Osteoblast (primary cell): ENCODE data around the gene HADHA. TPM values are rescaled to one million over a fixed set of nuclear protein-coding genes. Genes with fewer than 3 reads are reported as not detected.
A peak's percentile ranks its signal among the peaks of the same experiment; 100 is the strongest.

Experiments
- DNase-seq: peaks from one replicate; pipeline ENCODE4 v3.0.0; 2011; ENCODE audit warnings: low spot score, mixed read lengths; ENCODE audit not compliant: insufficient read length; ENCODE audit errors: missing footprints
- H2AFZ ChIP-seq: 2 replicates; pipeline ENCODE4 v1.6.0; 2011; ENCODE audit warnings: mild to moderate bottlenecking, low read length
- H3K27ac ChIP-seq: 2 replicates; pipeline ENCODE4 v1.5.1; 2011; ENCODE audit warnings: mild to moderate bottlenecking, low read depth, low read length, moderate library complexity
- H3K27me3 ChIP-seq: 2 replicates; pipeline ENCODE4 v1.6.0; 2012; ENCODE audit warnings: mild to moderate bottlenecking, control low read depth, inconsistent platforms, low read length, moderate library complexity; ENCODE audit not compliant: insufficient read depth
- H3K36me3 ChIP-seq: 2 replicates; pipeline ENCODE4 v1.5.1; 2011; ENCODE audit warnings: mild to moderate bottlenecking, low read length, control low read depth, moderate library complexity; ENCODE audit not compliant: insufficient read depth
- H3K4me1 ChIP-seq: 2 replicates; pipeline ENCODE4 v1.5.1; 2011; ENCODE audit warnings: mild to moderate bottlenecking, low read length, control low read depth, moderate library complexity; ENCODE audit not compliant: insufficient read depth
- H3K4me2 ChIP-seq: 2 replicates; pipeline ENCODE4 v1.6.0; 2011; ENCODE audit warnings: mild to moderate bottlenecking, low read length; ENCODE audit not compliant: insufficient read depth
- H3K4me3 ChIP-seq: fragments of 200-600 bp; sonication (generic); 3 replicates; pipeline ENCODE4 v1.5.1; 2012; ENCODE audit warnings: mild to moderate bottlenecking, low read length, inconsistent platforms; ENCODE audit not compliant: insufficient read depth
- H3K79me2 ChIP-seq: 2 replicates; pipeline ENCODE4 v1.6.0; 2012; ENCODE audit warnings: mild to moderate bottlenecking, low read length, control low read depth, inconsistent platforms; ENCODE audit not compliant: insufficient read depth
- H3K9me3 ChIP-seq: 2 replicates; pipeline ENCODE4 v1.5.1; 2011; ENCODE audit warnings: low read depth, low read length, control low read depth
- H4K20me1 ChIP-seq: 2 replicates; pipeline ENCODE4 v1.6.0; 2012; ENCODE audit warnings: mild to moderate bottlenecking, low read length, control low read depth; ENCODE audit not compliant: insufficient read depth
- CTCF ChIP-seq: IDR thresholded peaks from 2 replicates; pipeline ENCODE4 v1.5.1; 2011; ENCODE audit warnings: mild to moderate bottlenecking, low read depth, low read length, moderate library complexity; ENCODE audit errors: extremely low read depth
- total RNA-seq: library from RNA; depleted of rRNA; stranded (reverse); fragments of >200 nt; gene quantifications from 2 replicates; pipeline ENCODE4 v1.2.3, GENCODE V29; 2012

Gene HADHA
- total RNA-seq, 1 donor: 113 TPM

GRCh38 chr2:26165403-26165802 lies 79.0 kb downstream of the HADHA start:
- Histone ChIP-seq H4K20me1 (no peaks in the 10 kb centered on the region), H3K4me3 (no peak overlapping the region), H3K79me2 (no peaks in the 10 kb centered on the region)

GRCh38 chr2:26164641-26165211 lies 79.7 kb downstream of the HADHA start:
- no peak overlapping the region for H3K27ac ChIP-seq
- no peak overlapping the region for H3K4me3 ChIP-seq
- H3K4me1 ChIP-seq: no peaks in the 10 kb centered on the region
- no peaks in the 10 kb centered on the region for H4K20me1 ChIP-seq
- H3K36me3 ChIP-seq: no peaks in the 10 kb centered on the region
- no peak for DNase-seq
- no peak overlapping the region for H3K4me2 ChIP-seq
- H3K79me2 ChIP-seq: no peaks in the 10 kb centered on the region
- no peak overlapping the region for H2AFZ ChIP-seq
- H3K27me3 ChIP-seq: peaks cover 4% of the 10 kb centered on the region
- H3K9me3 ChIP-seq: no peaks in the 10 kb centered on the region
- no peak for TF ChIP-seq CTCF

More at GRCh38 chr2:26165403-26165802, 79.0 kb downstream of the HADHA start:
- Histone ChIP-seq H3K9me3 (no peaks in the 10 kb centered on the region), H3K27ac (no peak overlapping the region), H3K27me3 (peaks cover 4% of the 10 kb centered on the region), H3K36me3 (no peaks in the 10 kb centered on the region), H3K4me1 (no peaks in the 10 kb centered on the region), H3K4me2 (no peak overlapping the region), H2AFZ (no peak overlapping the region)
- DNase-seq: no peak
- TF ChIP-seq CTCF: no peak

GRCh38 chr2:26164231-26164630 lies 80.2 kb downstream of the HADHA start:
- H3K4me3 ChIP-seq: no peak overlapping the region
- no peak overlapping the region for H2AFZ ChIP-seq
- H3K9me3 ChIP-seq: no peaks in the 10 kb centered on the region
- peaks cover 4% of the 10 kb centered on the region for H3K27me3 ChIP-seq
- no peaks in the 10 kb centered on the region for H3K36me3 ChIP-seq
- H3K27ac ChIP-seq: no peak overlapping the region
- H3K79me2 ChIP-seq: no peaks in the 10 kb centered on the region
- H3K4me1 ChIP-seq: no peaks in the 10 kb centered on the region
- H4K20me1 ChIP-seq: no peaks in the 10 kb centered on the region
- H3K4me2 ChIP-seq: no peak overlapping the region
- no peak for TF ChIP-seq CTCF
- DNase-seq: peak; percentile 29

- no peaks in the 10 kb centered on the region for H3K79me2 ChIP-seq
- peaks cover 4% of the 10 kb centered on the region for H3K27me3 ChIP-seq
- H3K9me3 ChIP-seq: no peaks in the 10 kb centered on the region
- no peak overlapping the region for H3K27ac ChIP-seq
- no peak overlapping the region for H3K4me3 ChIP-seq
- no peaks in the 10 kb centered on the region for H4K20me1 ChIP-seq
- no peaks in the 10 kb centered on the region for H3K36me3 ChIP-seq
- H3K4me1 ChIP-seq: no peaks in the 10 kb centered on the region
- no peak overlapping the region for H3K4me2 ChIP-seq
- TF ChIP-seq CTCF: no peak
- H2AFZ ChIP-seq: no peak overlapping the region
- no peak for DNase-seq
Observed at GRCh38 chr2:26162963-26163362, 81.5 kb downstream of the HADHA start.
